Nucleus accumbens (tissue), 56 donors: ENCODE data around the gene TOGARAM1.
"Not testable (repeated sequence)": the region's sequence is repeated elsewhere in the genome, so short reads cannot be mapped to it uniquely, and the experiment has no call there.

Experiments used
- DNase-seq, 56 donors: peaks; one replicate each; lab custom pipeline; 2025; lab: John Stamatoyannopoulos, UW

TOGARAM1 gene

GRCh38 chr14:45038865-45039264 lies 76.9 kb downstream of the TOGARAM1 start:
- no peak for DNase-seq

- no peak for DNase-seq
These were observed 77.4 kb downstream of the TOGARAM1 start for GRCh38 chr14:45039390-45039789.

GRCh38 chr14:45041641-45042040 lies 79.7 kb downstream of the TOGARAM1 start:
- DNase-seq, result no peak

- no peak for DNase-seq
These were observed 82.6 kb downstream of the TOGARAM1 start for GRCh38 chr14:45044638-45045037.

GRCh38 chr14:45048385-45048784 lies 86.4 kb downstream of the TOGARAM1 start:
- DNase-seq, result no peak

GRCh38 chr14:45051180-45051579 lies 89.2 kb downstream of the TOGARAM1 start:
- DNase-seq, result no peak

- no peak for DNase-seq
These were observed 89.9 kb downstream of the TOGARAM1 start for GRCh38 chr14:45051896-45052295.

GRCh38 chr14:45057349-45057748 lies 95.4 kb downstream of the TOGARAM1 start:
- DNase-seq, result no peak

- DNase-seq, result no peak
These were observed 95.9 kb downstream of the TOGARAM1 start for GRCh38 chr14:45057881-45058364.

GRCh38 chr14:45060551-45060950 lies 98.6 kb downstream of the TOGARAM1 start:
- no peak for DNase-seq

GRCh38 chr14:45065540-45065939 lies 103.5 kb downstream of the TOGARAM1 start:
- no peak for DNase-seq

GRCh38 chr14:45065956-45066355 lies 104.0 kb downstream of the TOGARAM1 start:
- DNase-seq, result no peak

- no peak for DNase-seq
These were observed 104.7 kb downstream of the TOGARAM1 start for GRCh38 chr14:45066667-45067066.

GRCh38 chr14:45068396-45068795 lies 106.4 kb downstream of the TOGARAM1 start:
- no peak for DNase-seq

GRCh38 chr14:45070215-45070614 lies 108.2 kb downstream of the TOGARAM1 start:
- no peak for DNase-seq

- no peak for DNase-seq
These were observed 110.1 kb downstream of the TOGARAM1 start for GRCh38 chr14:45072126-45072525.

GRCh38 chr14:45073231-45073879 lies 111.4 kb downstream of the TOGARAM1 start:
- DNase-seq, result no peak

GRCh38 chr14:45078323-45078722 lies 116.3 kb downstream of the TOGARAM1 start:
- DNase-seq, result no peak

GRCh38 chr14:45080416-45080968 lies 118.5 kb downstream of the TOGARAM1 start:
- DNase-seq, result not testable (repeated sequence)

- DNase-seq, result not testable (repeated sequence)
These were observed 119.1 kb downstream of the TOGARAM1 start for GRCh38 chr14:45081096-45081495.

- DNase-seq, result no peak
These were observed 120.4 kb downstream of the TOGARAM1 start for GRCh38 chr14:45082420-45082819.

- no peak for DNase-seq
These were observed 121.6 kb downstream of the TOGARAM1 start for GRCh38 chr14:45083617-45083975.
